Uterus (tissue), 4 donors: ENCODE data around the gene PPM1H. TPM values are rescaled to one million over a fixed set of nuclear protein-coding genes. Genes with fewer than 3 reads are reported as not detected.

ENCODE experiments used
- DNase-seq, 2 donors: peaks; one replicate each; pipeline ENCODE4 v3.0.0-alpha.2; 2019 to 2020
- H3K27ac ChIP-seq, 2 donors: fragments of 200-600 bp; sonication (generic); 1 replicate in 1 of 2; 2 replicates in 1 of 2; pipeline ENCODE4 v1.5.1; 2016 to 2018
- H3K27me3 ChIP-seq, 2 donors: fragments of 200-600 bp; sonication (generic); one replicate each; pipeline ENCODE4 v1.5.1; 2018 to 2019; ENCODE audit warnings: control low read depth in 1 of 2
- H3K36me3 ChIP-seq, 2 donors: fragments of 200-600 bp; sonication (generic); one replicate each; pipeline ENCODE4 v1.5.1; 2019; ENCODE audit warnings: control low read depth in 1 of 2
- H3K4me1 ChIP-seq, 2 donors: fragments of 200-600 bp; sonication (generic); one replicate each; pipeline ENCODE4 v1.5.1; 2018 to 2019; ENCODE audit warnings: control low read depth in 1 of 2
- H3K4me3 ChIP-seq, 2 donors: fragments of 200-600 bp; sonication (generic); 1 replicate in 1 of 2; 2 replicates in 1 of 2; pipeline ENCODE4 v1.5.1; 2018 to 2019; ENCODE audit warnings: mild to moderate bottlenecking in 1 of 2
- H3K9me3 ChIP-seq, 2 donors: fragments of 200-600 bp; sonication (generic); one replicate each; pipeline ENCODE4 v1.5.1; 2019; ENCODE audit warnings: control low read depth in 1 of 2
- POLR2A ChIP-seq, 2 donors: fragments of 450-650 bp; IDR thresholded peaks; one replicate each; pipeline ENCODE4 v1.6.1; 2016; ENCODE audit warnings: antibody characterized with exemption in 2 of 2, mild to moderate bottlenecking in 1 of 2, moderate library complexity in 1 of 2
- intact Hi-C: fragments of 100-400 bp; cut with DNase I; formaldehyde crosslinking; loops from one replicate; pipeline ENCODE4 v1.15.1; 2023; ENCODE audit warnings: low total_unique reads
- total RNA-seq, 4 donors: library from RNA; depleted of rRNA in 3 of 4; stranded (reverse); fragments of >200 nt in 3 of 4; gene quantifications; one replicate each; pipeline versions ENCODE4 v1.1.0 to v1.2.4, GENCODE V29; 2014 to 2023
- TF ChIP-seq, protein P1 (sequence below), 4 experiments: fragments of 200-600 bp in 2 of 4; fragments of 450-650 bp in 2 of 4; sonication (generic) in 2 of 4; IDR thresholded peaks; one replicate each; pipeline ENCODE4 v1.5.1; 2016 to 2019; ENCODE audit warnings: antibody characterized with exemption in 4 of 4, mild to moderate bottlenecking in 2 of 4, moderate library complexity in 1 of 4
- donor health status: DM: yes; HTN: yes; CAD: no.

The PPM1H gene
- total RNA-seq, 4 donors from 2014 or later: 2.0 to 24.1 (median 6.6) TPM

DNA sequence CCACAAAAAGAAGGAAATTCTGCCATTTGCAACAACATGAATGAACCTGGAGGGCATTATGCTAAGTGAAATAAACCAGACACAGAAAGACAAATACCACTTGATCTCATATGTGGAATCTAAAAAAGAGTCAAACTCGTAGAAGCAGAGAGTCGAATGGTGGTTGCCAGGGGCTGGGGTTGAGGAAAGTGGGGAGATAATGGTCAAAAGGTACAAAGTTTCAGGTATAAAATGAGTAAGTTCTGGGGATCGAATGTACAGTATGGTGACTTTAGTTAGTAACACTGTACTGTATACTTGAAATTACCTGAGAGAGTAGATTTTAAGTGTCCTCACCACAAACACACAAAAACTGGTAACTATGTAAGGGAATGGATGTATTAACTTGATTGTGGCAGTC lies 129.4 kb downstream of the PPM1H start:
- TF ChIP-seq, protein P1, sequence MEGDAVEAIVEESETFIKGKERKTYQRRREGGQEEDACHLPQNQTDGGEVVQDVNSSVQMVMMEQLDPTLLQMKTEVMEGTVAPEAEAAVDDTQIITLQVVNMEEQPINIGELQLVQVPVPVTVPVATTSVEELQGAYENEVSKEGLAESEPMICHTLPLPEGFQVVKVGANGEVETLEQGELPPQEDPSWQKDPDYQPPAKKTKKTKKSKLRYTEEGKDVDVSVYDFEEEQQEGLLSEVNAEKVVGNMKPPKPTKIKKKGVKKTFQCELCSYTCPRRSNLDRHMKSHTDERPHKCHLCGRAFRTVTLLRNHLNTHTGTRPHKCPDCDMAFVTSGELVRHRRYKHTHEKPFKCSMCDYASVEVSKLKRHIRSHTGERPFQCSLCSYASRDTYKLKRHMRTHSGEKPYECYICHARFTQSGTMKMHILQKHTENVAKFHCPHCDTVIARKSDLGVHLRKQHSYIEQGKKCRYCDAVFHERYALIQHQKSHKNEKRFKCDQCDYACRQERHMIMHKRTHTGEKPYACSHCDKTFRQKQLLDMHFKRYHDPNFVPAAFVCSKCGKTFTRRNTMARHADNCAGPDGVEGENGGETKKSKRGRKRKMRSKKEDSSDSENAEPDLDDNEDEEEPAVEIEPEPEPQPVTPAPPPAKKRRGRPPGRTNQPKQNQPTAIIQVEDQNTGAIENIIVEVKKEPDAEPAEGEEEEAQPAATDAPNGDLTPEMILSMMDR (IDR thresholded peaks at IDR 0.05): no peak
- no peak for TF ChIP-seq POLR2A (IDR thresholded peaks at IDR 0.05)
- Histone ChIP-seq H3K27ac (no peak overlapping the region), H3K4me3 (no peak overlapping the region), H3K27me3 (no peaks in the 10 kb centered on the region), H3K36me3 (no peaks in the 10 kb centered on the region), H3K9me3 (no peaks in the 10 kb centered on the region), H3K4me1 (no peaks in the 10 kb centered on the region)
- no peak for DNase-seq
- intact Hi-C loops: no loop called here

DNA sequence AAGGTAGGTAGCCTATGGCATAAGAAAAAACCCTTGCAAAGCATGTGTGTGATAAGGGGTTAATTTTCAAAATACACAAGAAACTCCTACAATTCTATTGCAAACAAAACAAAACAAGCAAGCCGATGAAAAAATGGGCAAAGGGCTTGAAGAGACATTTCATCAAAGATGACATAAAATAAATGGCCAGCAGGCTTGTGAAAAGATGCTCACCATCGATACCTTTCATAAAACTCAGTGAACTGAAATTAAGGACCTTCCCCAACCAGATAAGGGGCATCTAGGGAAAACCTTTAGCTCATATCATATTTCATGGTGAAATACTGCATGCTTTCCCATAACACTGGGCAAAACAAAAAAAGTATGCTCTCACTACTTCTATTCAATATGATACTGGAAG lies 131.2 kb downstream of the PPM1H start:
- no peaks in the 10 kb centered on the region for H3K27me3 ChIP-seq
- no peak for DNase-seq
- H3K4me1 ChIP-seq: no peaks in the 10 kb centered on the region
- H3K4me3 ChIP-seq: no peak overlapping the region
- H3K27ac ChIP-seq: no peak overlapping the region
- no peaks in the 10 kb centered on the region for H3K36me3 ChIP-seq
- no peak for TF ChIP-seq POLR2A (IDR thresholded peaks at IDR 0.05)
- TF ChIP-seq, protein P1 (IDR thresholded peaks at IDR 0.05): no peak
- intact Hi-C loops: no loop called here
- H3K9me3 ChIP-seq: no peaks in the 10 kb centered on the region

DNA sequence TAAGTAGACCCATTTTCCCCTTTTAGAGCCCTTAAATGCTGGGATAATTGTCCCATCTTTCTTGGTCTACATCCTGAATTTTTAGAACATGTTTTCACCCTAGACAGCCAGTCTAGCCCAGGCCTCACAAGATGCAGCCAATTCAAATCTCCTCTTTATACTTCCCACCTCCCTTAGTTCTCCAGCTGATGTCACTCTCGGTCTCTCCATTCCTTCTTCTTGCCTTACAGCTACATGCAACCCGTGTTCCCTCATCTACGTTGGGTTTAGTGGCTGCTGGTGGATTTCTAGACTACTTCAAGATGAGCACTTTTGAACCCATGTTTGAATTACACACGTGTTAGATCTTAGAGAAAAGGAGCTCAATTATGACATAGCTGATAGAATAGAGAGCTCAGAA lies 132.0 kb downstream of the PPM1H start:
- Histone ChIP-seq H3K4me1 (no peaks in the 10 kb centered on the region), H3K36me3 (no peaks in the 10 kb centered on the region), H3K9me3 (no peaks in the 10 kb centered on the region), H3K27ac (no peak overlapping the region), H3K27me3 (no peaks in the 10 kb centered on the region), H3K4me3 (no peak overlapping the region)
- intact Hi-C loops: no loop called here
- DNase-seq: no peak
- TF ChIP-seq, protein P1 (IDR thresholded peaks at IDR 0.05): no peak
- no peak for TF ChIP-seq POLR2A (IDR thresholded peaks at IDR 0.05)

DNA sequence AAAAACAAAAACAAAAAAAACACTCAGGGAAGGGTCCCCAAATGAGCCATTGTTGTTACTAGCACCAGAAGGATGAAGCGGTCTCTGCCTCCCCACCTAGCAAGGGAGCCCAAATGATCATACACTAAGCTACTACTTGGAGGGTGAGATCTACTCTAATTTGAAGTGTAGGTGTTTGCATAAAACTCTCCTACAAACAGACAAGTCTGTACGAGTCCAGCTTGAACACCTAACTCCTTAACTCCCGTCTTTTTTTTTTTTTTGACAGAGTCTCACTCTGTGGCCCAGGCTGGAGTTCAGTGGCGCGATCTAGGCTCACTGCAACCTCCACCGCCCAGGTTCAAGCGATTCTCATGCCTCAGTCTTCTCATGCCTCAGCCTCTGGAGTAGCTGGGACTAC lies 132.6 kb downstream of the PPM1H start:
- no peak for DNase-seq
- H3K27ac ChIP-seq: no peak overlapping the region
- no peaks in the 10 kb centered on the region for H3K9me3 ChIP-seq
- H3K4me1 ChIP-seq: no peaks in the 10 kb centered on the region
- TF ChIP-seq, protein P1 (IDR thresholded peaks at IDR 0.05): no peak
- intact Hi-C loops: no loop called here
- H3K36me3 ChIP-seq: no peaks in the 10 kb centered on the region
- no peak overlapping the region for H3K4me3 ChIP-seq
- H3K27me3 ChIP-seq: no peaks in the 10 kb centered on the region

DNA sequence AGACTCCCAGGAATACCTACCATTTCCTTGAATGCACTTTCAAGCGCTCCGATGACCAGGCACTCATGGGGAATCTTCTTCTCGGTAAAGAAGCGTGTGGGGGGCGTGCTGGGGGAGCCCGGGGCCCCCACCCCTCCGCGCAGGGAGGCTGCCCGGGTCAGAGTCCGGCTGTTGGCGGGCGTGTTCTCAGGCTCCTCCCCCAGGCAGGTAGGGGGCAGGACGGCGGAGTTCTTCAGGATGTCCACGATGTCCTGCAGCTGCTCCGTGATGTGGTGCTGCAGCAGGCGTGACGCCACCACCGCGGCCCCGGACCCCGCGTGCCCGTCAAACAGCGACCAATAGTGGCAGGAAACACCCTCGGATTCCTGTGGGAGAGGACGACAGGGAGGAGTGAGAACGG lies 133.2 kb downstream of the PPM1H start:
- H3K27ac ChIP-seq: no peak overlapping the region
- H3K4me3 ChIP-seq: no peak overlapping the region
- no peaks in the 10 kb centered on the region for H3K27me3 ChIP-seq
- H3K4me1 ChIP-seq: no peaks in the 10 kb centered on the region
- DNase-seq: no peak
- intact Hi-C loops: no loop called here
- no peaks in the 10 kb centered on the region for H3K9me3 ChIP-seq
- H3K36me3 ChIP-seq: no peaks in the 10 kb centered on the region
- no peak for TF ChIP-seq POLR2A (IDR thresholded peaks at IDR 0.05)
- TF ChIP-seq, protein P1 (IDR thresholded peaks at IDR 0.05): no peak
